Measurements from ENCODE around the gene LRRC7.
"Not testable (repeated sequence)": the region's sequence is repeated elsewhere in the genome, so short reads cannot be mapped to it uniquely, and the experiment has no call there.

LRRC7 gene

DNA sequence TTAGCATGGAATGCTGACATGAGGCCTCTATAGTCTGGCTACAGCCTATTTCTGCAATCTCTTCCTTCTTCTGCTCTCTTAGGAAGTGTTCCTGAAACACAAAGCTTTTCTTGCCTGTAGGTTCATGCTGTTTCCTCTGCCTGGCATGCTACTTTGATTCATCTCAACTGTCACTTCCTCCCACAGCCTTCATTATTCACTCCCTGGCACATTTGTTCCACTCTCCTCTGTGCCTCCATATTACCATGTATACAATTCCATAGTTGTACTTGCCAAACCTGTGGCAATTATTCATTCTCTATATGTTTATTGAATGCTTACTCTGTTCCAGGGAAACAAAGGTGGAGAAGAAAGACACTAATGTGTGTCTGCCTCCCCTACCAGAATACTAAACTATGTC is 210.2 kb downstream of the LRRC7 start:
- DNase-seq, result no peak

DNA sequence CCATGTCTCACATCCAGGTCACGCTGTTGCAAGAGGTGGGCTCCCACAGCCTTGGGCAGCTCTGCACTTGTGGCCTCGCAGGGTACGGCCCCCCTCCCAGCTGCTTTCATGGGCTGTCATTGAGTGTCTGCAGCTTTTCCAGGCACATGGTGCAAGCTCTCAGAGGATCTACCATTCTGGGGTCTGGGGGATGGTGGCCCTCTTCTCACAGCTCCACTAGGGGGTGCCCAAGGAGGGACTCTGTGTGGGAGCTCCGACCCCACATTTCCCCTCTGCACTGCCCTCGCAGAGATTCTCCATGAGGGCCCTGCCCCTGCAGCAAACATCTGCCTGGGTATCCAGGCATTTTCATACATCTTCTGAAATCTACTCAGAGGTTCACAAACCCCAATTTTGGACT is 219.4 kb downstream of the LRRC7 start:
- no peak for DNase-seq

DNA sequence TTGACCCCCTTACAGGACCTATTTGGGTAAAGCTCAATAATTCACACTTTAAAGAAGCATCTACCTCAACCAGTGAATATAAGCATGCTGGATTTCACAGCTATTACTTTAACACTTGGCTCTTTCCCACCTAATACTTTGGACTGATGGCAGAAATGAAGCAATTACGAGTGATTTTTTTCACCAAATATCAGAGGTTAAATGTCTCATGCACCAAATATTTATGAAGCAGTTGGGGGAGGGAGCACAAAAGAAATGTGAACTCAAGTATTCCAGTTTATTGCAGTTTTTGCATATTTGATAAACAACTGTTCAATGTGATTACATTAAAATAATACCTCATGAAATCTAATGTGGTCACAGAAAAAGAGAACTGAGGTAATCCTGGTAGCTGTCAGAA is 223.6 kb downstream of the LRRC7 start:
- DNase-seq, result no peak

DNA sequence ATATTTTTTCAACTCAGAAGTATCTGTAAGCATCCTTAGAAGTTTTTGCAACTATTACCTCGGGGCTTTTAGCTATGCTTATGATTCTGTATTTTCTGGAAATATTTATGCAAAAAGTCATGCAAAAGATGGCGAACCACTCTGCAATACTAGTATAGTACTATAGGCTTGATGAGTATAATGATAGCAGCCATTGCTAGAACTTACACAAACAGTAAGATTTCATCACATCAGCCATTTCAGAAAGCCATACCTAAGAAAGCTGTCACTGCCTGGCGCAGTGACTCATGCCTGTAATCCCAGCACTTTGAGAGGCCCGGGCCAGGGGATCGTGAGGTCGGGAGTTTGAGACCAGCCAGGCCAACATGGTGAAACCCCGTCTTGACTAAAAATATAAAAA is 227.1 kb downstream of the LRRC7 start:
- DNase-seq, result no peak

DNA sequence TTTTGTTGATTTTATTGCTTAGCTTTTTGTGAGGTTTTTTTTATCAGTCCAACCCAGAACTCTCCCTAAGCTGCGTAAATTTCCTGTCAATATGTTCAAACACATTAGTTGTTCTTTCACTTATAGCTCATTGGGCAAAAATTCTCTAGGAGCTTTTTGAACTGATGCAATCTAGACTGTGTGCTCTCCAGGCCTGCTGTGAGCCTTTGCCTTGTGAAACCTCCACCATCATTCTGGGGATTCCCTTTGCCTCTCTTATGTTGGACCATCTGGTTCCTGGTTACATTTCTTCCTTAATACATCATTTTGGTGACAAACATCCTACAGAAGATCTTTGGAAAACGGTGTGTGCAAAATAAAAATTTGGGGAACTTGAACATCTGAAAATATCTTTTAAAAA is 247.2 kb downstream of the LRRC7 start:
- no peak for DNase-seq

DNA sequence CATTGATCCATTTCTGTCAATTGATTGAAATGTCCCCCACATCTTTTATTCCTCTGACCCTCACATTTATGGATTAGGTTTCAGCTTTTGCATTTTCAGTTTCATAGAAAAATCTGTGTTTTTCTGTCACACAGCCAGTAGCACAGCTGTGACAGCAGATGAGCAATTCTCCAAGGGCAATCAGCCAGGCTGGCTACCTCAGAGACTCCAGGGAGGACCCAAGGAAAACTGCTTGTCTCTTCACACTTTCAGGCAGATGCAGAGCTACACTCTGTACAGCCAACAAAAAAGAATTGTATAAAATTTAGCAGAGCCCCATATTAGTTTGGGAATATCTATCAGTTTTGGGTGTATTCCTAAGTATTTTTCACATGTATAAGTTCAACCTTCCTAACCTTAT is 257.2 kb downstream of the LRRC7 start:
- no peak for DNase-seq

DNA sequence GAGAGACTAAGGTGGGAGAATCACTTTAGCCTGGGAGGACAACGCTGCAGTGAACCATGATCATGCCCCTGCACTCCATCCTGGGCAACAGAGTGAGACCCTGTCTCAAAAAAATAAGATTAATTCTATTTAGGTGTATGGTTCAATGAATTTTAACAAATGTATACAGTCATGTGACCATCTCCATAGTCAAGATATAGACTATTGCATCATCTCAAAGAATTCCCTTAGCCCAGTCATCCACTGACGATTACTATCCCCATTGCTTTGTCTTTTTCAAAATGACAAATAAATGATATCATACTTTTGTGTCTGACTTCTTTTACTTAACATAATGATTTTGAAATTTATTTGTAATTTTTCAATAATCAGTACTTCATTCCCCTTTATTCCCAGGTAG is 260.0 kb downstream of the LRRC7 start:
- no peak for DNase-seq

DNA sequence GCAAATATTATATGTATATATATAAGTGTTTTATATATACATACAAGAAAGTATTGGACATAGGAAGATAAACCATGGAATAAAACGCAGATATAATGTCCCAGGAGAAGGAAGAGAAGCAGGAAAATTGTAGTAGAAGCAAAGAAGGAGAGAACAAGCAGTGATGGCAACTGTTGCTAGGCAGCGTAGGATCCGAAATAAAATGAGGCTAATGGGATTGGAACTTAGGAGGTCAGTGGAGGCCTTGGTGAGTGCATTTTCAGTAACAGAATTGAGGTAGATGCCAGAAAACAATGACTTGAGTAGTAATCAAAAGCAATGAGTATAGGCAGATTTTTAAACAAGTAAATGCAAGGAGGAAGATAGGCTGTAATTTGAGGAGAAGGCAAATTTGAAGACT is 265.8 kb downstream of the LRRC7 start:
- no peak for DNase-seq

DNA sequence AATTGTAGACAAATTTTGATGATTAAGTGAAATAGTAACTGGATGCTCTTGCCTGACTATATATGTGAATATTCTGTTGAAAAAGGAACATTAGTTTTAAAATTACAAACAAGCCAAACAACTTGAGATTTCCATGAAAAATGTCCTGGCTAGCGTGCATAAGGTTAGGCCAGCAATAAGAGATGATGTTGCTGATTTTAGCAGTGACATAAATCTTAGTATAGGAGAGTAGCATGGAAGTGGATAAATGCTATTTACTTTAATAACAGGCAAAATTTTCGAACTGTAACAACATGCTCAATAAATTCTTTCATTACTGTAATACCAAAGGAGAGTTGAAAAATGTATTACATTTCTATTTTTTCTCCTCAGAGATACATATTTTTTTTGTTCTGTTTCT is 266.6 kb downstream of the LRRC7 start:
- DNase-seq, result no peak

DNA sequence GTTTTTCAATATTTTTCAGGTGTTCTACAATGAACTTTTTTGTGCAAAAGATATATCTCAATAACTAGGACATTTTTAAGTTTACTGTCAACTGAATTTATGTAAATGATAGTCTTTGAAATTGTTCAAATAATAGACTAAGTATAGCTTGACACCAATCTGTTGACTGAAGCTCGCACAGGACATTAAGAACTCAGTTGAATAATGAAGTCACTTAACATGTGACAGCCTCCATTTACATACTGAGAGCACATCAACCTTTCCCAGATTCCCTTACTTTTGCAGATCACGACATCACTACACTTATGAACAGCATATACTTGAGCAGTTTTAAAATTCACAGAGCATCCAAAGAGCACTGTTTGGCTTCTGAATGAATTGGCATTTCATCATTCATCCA is 268.2 kb downstream of the LRRC7 start:
- no peak for DNase-seq

DNA sequence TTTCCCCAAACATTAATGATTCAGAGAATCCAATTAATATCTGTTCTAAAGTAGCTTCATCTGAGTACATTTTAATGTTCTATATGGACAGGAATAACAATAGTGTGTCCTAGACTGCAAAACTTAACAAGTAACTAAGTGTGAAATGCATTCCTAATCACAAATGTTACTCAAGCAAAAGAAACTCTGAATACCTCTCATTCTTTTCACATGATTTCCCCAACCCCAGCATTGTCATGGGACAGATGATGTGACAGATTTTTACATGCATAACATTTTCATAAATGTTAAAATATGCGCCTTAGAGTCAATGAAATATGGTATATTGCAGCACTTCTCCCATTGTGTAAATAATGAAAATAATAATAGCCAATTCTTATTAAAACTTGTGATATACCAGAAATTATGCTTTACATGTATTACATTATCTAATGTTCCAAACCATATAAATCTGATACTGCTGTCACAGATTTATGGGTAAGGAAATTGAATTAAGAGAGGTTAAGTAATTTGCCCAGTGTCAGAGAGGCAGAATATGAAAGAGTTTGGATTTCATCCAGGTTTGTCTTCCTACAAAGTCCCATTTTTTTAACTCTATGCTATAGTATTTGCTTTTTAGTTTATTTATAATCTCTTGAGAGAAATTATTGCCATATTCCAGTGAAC is 269.4 kb downstream of the LRRC7 start:
- DNase-seq, result no peak

DNA sequence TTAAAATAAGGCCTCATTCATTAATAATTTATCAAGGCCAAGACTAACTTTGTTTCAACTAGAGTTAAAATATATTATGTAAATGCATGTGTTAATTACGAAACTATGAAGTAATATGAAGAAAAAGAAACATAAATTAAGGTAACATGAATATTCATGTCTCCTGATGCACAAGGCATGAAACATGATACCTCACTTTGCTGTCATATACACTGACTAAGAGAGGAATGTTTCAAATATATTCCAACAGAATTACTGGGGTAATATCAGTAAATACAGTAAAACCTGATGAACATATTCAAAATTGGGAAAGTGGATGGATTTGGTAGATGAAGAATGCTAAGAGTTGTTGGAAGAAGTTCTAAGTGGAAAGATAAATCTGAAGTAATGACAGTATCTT is 274.6 kb downstream of the LRRC7 start:
- no peak for DNase-seq

DNA sequence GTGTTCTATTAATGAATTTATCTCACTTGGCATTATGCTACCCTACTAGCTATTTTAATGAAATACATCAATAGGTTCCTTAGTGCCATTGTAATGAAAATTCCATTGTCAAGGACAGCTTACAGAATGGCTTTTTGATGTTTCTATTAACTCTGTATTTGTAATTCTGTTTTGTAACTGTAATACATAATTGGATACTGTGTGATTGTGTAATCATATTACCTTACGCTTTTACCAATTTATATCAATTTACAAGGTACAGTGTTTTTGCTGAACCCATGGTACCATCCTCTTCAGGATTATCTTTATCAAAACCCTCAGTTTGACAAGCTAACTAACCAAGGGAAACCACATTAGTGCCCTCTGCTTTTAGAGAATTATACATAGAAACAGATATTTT is 277.9 kb downstream of the LRRC7 start:
- no peak for DNase-seq

DNA sequence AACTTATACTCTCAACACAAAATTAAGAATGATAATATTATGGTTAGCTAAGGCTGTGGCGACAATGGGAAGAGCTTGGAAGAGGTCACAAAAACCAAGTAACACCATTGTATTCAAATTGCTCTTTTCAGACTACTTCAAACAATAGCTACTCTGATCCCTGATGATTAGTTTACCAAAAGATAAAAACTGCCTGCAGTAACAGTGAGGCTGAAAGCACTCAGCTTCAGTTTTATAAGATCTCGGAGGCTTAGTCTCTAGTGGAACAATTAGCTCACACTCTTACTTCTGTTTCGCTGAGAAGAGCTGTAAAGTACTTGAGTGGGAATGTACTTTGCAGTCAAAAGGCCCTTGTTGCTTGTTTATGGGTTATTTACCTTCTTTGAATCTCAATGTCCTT is 278.5 kb downstream of the LRRC7 start:
- no peak for DNase-seq

DNA sequence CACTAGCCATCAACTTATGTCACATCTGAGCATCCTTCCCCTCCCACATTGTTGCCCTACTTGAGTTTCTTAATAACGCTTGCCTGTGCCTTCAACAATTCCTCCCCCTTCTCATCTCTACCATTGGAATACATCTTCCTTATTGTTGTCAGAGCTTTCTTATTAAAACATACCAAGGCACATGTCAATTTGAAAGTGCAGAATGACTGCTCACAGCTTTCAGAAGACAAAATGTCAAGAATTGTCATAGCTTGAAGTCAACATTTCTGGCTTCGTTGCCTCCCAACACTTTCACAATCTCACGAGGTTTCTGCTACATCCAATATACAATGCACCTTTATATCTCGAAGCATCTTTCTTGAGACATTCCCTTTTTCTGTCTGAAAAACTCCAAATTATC is 279.9 kb downstream of the LRRC7 start:
- no peak for DNase-seq

DNA sequence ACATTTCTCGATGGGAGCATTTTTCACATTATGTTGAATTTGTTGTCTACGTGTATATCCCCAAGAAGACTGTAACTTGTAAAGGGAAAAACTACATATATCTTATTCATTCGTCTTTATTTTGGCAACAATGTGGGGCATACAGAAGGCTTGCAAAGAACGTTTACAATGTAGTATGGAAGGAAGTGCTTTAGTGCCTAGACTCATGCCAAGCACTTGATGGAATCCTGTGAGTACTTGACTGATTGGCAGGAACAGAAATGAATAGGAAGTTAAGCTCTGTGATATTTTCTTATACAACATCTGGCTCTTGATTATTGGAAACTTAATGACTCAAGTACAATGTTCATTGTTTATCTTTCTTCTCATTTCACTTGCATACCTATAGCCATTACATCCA is 284.4 kb downstream of the LRRC7 start:
- DNase-seq, result no peak

DNA sequence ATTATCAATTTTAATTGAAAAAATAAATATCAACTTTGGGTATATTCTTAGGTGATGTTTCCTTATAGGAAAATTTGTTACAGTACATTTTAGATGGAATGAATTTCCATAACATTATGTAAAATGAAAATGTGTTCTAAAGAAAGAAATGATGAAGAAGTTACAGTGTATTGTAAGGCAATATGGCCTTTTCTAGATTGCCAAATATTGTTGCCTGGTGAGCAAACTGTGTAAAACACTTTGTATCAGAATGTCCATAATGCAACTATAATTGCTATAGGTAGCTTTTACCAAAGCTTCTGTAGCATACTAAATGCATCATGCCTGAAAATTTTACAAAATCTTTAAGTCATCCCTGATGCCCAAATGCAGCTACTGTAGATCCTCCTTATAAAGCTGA is 285.0 kb downstream of the LRRC7 start:
- DNase-seq, result no peak

DNA sequence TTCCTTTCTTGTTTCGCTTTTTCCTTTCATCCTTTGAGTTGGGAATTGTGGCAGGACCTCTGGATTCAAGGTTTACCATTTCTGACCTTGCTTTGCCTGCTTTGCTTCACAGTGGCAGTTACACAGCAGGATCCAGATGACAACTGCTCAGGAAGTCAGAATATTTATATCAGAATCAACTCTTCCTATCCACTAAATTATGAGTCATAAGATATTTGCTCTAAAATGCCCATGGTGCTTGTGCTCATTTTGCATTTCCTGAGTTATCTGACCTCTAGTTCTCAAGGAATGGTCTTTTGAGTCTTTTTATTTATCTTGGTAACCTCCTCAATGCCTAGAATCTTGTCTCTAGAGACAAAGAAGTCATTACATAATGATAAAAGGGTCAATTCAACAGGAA is 290.8 kb downstream of the LRRC7 start:
- no peak for DNase-seq

DNA sequence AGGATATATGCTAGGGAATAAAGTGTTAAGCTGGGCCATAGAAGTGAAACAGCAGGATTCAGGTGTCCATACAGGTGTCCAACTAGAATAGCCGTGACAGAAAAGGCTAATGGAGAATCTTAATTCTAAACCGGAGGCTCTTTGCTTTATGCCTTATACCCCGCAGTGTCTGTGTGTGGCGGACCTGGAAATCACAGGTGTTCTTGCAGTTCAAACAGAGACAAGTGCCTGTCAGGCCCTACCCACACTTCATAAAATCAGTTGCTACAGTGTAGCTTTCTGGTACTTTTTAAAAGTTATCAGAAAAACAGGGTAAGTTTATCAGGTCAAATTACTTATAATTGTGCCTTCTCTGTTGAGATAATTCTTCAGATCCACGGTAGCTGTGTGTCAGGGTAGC is 293.9 kb downstream of the LRRC7 start:
- no peak for DNase-seq

DNA sequence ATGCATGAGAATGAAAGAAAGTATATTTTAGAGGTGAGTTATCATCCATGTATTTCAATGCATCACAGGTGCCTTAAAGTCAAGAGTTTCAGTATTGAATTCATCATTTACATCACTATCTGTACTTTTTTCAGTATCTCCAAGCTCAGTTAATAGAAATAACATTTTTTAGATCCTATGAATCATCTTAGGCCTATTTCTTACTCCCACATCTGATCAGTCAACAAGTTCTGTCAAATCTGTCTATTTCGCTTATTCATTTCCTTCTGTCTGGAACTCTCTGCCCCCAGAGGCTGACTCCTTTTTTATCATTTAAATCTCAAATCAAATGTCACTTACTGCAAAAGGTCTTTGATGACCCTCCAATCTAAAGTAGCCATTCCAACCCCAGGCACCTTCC is 295.2 kb downstream of the LRRC7 start:
- DNase-seq, result no peak

DNA sequence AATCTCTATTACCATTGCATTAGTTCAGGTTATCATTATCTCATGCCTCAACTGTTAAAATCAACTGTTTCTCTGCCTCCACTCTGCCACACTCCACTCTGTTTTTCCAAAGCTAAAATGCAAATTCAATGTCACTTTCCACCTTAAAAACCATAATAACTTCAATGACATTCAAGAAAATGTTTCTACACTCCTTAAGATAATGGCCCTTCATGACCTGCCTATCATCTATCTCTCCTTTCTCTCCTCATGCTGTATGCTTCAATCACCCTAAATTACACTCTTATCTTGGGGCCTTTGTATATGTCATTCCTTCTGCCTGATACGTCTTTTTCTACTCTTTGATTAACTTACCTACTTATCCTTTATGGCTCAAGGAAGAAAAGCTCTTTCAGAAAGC is 296.0 kb downstream of the LRRC7 start:
- DNase-seq, result no peak

DNA sequence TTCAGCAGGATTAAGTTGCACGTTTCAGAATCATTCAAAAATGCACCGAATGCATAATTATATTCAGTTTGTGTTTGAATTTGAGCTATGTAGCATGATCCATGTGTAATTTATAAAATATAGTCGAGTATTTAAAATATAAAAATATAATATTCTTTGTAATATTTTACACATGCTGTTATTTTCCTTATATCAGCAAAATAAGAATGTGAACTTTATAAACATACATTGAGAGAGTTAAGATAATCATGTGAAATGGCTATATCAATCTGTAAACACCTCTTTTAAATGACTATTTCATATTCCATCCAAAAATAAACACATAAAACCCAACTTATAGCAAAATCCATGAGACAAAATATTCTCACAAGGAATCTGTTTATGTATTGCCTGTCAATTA is 303.7 kb downstream of the LRRC7 start:
- DNase-seq, result no peak

DNA sequence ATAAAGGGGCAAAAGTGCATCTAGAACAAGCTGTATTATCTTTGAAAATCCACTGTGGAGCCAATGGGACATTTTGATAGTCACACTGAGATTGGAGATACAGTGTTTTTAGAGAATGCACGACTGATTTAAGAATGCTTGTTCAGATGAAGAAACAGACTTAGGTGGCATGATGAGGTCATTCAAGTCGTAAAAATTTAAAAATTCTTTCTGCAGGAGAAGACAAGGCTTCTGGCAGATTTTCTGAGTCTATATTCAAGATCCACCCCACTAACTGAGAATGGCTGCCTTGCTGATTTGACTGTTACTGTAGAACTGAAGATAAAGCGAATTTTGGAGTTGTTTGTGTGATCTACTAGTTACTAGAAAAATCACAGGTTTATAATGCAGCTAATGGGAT is 310.6 kb downstream of the LRRC7 start:
- no peak for DNase-seq

DNA sequence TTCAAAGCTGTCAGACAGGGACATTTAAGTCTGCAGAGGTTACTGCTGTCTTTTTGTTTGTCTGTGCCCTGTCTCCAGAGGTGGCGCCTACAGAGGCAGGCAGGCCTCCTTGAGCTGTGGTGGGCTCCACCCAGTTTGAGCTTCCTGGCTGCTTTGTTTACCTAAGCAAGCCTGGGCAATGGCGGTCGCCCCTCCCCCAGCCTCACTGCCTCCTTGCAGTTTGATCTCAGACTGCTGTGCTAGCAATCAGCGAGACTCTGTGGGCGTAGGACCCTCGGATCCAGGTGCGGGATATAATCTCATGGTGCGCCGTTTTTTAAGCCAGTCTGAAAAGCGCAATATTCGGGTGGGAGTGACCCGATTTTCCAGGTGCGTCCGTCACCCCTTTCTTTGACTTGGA is 320.3 kb downstream of the LRRC7 start:
- not testable (repeated sequence) for DNase-seq

DNA sequence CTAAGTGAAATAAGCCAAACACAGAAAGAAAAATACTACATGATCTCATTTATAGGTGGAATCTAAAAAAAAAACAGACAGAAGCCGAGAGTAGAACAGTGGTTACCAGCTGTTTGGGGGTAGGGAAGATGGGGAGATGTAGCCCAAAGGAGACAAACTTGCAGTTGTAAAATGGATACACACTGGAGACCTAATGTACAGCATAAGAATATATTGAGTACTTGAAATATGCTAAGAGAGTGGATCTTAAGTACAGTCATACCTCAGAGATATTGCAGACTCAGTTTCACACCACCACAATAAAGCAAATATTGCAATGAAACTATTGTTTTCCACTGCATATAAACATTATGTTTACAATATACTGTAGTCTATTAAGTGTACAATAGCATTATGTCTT is 320.9 kb downstream of the LRRC7 start:
- DNase-seq, result no peak

Data from T-helper 1 cell (primary cell).